ENCODE measurements around the gene MED28.

GRCh38 chr4:17567271-17567670 is 47.2 kb upstream of the MED28 start:
- TF ChIP-seq FOXA1 (IDR thresholded peaks at IDR 0.05), result no peak
- TF ChIP-seq BHLHE40 (IDR thresholded peaks at IDR 0.05; ENCODE audit: borderline replicate concordance), result no peak
- no peak for TF ChIP-seq TARDBP (IDR thresholded peaks at IDR 0.05)
- no peak for TF ChIP-seq SP1 (IDR thresholded peaks at IDR 0.05)
- no peak for TF ChIP-seq HDGF (IDR thresholded peaks at IDR 0.05; ENCODE audit: borderline replicate concordance)
